Urinary bladder (tissue), 4 donors: Measurements from ENCODE around the gene MAPK9. TPM values are rescaled to one million over a fixed set of nuclear protein-coding genes. Genes with fewer than 3 reads are reported as not detected.
"Not testable (repeated sequence)": the region's sequence is repeated elsewhere in the genome, so short reads cannot be mapped to it uniquely, and the experiment has no call there.

Experiments
- DNase-seq: peaks from one replicate; pipeline ENCODE4 v3.0.0-alpha.2; 2015; ENCODE audit errors: extremely low spot score
- H3K27ac ChIP-seq: one replicate; pipeline ENCODE4 v1.5.1; 2013; ENCODE audit warnings: low read depth, mild to moderate bottlenecking, moderate library complexity
- H3K36me3 ChIP-seq: one replicate; pipeline ENCODE4 v1.6.1; 2013; ENCODE audit warnings: mild to moderate bottlenecking, moderate library complexity; ENCODE audit not compliant: insufficient read depth
- H3K4me1 ChIP-seq: one replicate; pipeline ENCODE4 v1.6.1; 2013; ENCODE audit warnings: mild to moderate bottlenecking, moderate library complexity; ENCODE audit not compliant: insufficient read depth
- H3K4me3 ChIP-seq: one replicate; pipeline ENCODE4 v1.5.1; 2013; ENCODE audit warnings: low read depth, low read length
- WGBS: extraction: QIAGEN DNeasy Blood & Tissue Kit; methylation state at CpG from one replicate; pipeline ENCODE4 v1.1.7; 2013; 5-methylcytosine and 5-hydroxymethylcytosine counted together
- polyA plus RNA-seq: library from polyadenylated mRNA; stranded (reverse); fragments of 200-250 nt; gene quantifications from one replicate; pipeline ENCODE4 v1.2.3, GENCODE V29; 2013
- total RNA-seq: library from RNA; depleted of rRNA; stranded (reverse); fragments of >200 nt; gene quantifications from one replicate; pipeline ENCODE4 v1.2.3, GENCODE V29; 2014
- donor health status: healthy with polysubstance abuse.
- donor health status: healthy.

The MAPK9 gene
- total and polyA plus RNA-seq, 2 donors, result 24.1 to 40.3 TPM

DNA sequence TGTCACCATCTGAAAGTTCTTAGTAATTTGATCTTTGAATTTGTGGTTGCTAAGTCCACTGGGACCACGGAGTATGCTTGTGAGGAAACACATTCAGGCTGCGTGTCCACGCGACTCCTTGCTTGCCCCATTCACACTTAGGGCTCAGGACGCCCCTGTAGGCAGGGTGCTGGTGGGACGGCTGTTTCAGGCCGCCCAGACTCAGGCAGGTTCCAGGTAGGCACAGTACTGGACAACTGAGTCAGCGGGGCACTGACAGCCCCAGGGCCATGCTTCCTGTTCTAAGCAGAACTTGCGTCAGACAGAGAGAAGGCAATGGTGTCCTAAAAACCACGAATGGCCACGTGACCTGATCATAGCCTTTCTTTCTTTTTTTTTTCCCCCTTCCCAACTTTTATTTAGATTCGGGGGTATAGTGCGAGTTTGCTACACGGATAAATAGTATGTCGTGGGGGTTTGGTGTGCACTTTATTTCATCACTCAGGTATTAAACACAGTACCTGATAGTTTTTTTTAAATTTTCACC is 75.2 kb downstream of the MAPK9 start:
- 92% methylated on average over 15 of the region's 15 CpGs for WGBS
- no peak for DNase-seq
- no peak overlapping the region for H3K27ac ChIP-seq
- no peaks in the 10 kb centered on the region for H3K36me3 ChIP-seq
- no peak overlapping the region for H3K4me3 ChIP-seq
- H3K4me1 ChIP-seq, result no peaks in the 10 kb centered on the region

DNA sequence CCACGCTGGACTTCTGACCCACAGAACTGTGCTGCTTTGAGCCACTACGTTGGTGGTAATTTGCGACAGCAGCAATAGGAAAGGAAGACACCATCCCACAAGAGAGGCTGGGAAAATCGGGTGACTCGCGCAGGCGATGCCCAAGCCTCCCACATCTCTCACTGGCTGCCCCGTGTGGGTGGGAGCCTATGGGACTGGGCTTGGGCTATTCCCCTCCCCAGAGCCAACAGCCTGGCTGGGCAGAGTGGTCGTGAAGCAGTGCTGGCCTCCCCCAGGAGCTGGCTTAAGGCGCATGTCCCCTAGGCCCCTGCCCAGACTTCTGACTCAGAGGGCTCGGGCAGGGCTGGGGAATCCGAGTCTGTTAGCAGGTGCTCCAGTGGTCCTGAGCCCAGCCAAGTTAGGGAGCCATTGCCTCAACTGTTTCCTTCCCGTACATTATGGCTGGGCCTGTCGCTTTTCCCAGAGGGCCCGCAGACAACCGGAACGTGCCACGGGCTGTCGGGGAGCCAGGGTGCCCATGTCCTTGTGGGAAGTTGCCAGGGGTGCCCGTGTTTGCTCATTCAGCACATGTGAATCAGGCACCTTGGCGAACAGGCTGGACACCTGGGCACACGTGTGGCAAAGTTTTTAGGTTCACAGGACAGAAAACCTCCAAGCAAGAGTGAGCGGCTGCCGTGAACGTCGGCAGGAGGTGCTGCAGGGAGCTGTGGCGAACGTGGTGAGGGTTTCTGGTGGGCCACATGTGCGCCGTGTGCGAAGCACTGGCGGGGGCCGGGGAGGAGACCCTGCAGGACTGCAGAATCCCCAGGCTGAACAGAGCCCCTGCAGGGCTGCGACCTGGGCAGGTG is 75.9 kb downstream of the MAPK9 start:
- DNase-seq, result no peak
- H3K27ac ChIP-seq, result no peak overlapping the region
- H3K4me3 ChIP-seq, result no peak overlapping the region
- 92% methylated on average over 34 of the region's 34 CpGs for WGBS
- H3K36me3 ChIP-seq, result no peaks in the 10 kb centered on the region
- no peaks in the 10 kb centered on the region for H3K4me1 ChIP-seq

DNA sequence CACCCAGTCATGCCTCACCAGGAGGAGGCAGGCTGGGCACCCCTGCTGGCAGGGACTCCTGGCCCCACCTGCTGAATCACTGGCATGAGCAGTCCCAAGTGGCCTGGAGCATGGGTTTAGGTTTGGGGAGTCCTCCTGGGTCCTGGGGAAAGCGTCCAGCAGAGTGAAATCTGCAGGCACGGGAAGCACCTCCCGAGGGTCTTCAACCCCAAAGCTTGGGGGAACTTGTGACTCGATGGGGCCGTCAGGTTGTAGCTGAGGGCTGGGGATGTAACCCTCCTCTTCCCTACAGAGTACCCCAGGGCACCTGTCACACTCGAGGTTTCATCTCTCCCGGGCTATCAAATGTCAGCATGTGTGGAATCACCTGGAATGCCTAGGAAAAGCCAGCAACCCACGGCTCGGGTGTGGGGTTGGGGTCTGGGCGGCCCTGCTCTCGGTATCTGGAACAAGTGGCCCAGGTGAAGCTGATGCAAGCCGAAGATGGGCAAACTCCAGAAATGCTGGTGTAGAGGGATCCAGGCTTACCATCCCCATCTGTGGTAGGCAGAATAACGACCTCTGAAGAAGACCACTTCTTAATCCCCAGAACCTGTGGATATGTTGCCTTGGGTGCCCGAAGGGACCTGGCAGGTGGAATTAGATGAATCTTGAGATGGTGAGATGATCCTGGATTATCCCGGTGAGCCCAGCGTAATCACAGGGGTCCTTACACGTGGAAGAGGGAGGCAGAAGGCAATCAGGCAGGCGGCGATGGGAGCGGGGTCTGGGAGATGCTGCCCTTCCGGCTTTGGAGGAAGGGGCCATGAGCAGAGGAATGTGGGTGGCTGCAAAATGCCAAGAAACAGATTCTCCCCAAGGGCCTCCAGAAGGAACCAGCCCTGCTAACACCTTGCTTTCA is 76.8 kb downstream of the MAPK9 start:
- no peak overlapping the region for H3K4me3 ChIP-seq
- H3K36me3 ChIP-seq, result no peaks in the 10 kb centered on the region
- DNase-seq, result no peak
- WGBS, result 94% methylated on average over 21 of the region's 21 CpGs
- no peaks in the 10 kb centered on the region for H3K4me1 ChIP-seq
- no peak overlapping the region for H3K27ac ChIP-seq

DNA sequence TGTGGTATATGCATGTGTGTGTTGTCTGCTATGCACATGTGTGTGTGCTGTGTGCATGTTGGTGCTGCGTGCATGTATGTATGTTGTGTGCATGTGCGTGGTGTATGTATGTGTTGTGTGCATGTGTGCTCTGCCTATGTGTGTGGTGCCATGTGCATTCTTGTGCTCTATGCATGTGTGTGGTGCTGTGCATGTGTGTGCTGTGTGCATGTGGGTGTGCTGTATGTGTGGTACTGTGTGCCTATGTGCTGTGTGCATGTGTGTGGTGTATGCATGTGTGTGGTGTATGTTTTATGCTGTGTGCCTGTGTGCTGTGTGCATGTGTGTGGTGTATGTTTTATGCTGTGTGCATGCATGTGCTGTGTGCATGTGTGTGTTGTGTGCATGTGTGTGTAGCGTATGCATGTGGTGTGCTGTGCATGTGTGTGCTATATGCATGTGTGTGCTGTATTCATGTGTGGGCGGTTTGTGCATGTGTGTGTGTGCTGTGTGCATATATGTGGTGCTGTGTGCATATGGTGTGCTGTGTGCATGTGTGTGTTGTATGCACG is 78.2 kb downstream of the MAPK9 start:
- no peak overlapping the region for H3K4me3 ChIP-seq
- H3K36me3 ChIP-seq, result no peaks in the 10 kb centered on the region
- 89% methylated on average over 5 of the region's 5 CpGs for WGBS
- no peaks in the 10 kb centered on the region for H3K4me1 ChIP-seq
- no peak overlapping the region for H3K27ac ChIP-seq
- DNase-seq, result no peak

DNA sequence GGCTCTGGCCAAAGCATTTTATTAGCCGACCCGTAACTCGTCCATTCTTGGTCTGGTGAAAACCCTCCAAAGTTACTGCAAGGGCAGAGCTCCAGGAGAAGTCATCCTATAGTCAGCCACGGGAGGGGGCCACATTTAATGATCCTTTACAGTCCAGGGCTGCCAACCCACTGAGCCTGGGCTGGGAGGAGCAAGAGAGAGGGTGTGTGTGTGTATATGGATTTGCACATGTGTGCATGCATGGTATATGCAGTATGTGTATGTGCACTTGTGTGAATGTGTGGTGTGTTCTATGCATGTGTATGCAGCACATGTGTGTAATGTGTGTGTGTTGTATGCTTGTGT is 78.7 kb downstream of the MAPK9 start:
- Histone ChIP-seq H3K4me1 (no peaks in the 10 kb centered on the region), H3K27ac (no peak overlapping the region), H3K36me3 (no peaks in the 10 kb centered on the region), H3K4me3 (no peak overlapping the region)
- 5% methylated on average over 4 of the region's 4 CpGs for WGBS
- no peak for DNase-seq

DNA sequence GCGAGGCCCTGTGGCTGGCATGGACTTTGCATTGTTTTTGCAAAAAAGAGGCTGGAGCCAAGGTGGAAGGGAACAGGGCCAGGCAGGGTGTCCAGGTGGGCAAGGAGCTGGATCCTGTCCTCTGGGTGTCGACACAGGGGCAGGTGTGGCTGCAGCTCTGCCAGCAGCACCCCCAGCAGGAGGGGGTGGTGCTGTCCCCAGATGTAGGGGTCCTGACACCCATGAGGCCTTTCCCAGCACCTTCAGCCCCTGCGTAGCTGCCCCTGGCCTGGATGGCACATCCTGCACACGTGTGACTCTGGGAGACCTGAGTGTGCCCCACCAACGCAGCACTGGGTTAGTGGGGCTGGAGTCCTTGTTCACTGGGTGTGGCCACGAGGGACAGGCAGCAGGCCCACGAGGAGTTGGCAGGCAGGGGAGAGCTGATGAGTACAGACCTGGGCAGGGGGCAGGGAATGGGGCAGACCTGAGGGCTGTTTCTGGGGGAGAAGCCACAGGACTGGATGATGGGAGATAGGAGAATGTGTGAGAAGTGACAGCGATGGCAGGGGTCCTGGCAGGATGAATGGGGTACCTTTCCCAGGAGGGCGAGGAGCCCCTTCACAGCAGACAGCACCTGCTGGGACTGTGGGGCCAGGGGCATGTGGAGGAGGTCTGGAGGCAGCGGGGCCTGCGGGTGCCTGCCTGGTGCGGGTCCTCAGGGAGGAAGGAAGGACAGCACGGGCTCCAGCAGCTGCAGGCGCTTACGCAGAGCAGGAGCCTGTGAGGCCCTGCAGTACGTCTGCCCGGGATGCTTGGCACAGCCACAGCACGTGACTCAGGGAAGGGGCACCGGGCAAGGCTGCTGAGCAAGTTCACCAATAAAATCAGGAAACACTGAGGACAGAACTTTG is 79.3 kb downstream of the MAPK9 start:
- Histone ChIP-seq H3K27ac (no peak overlapping the region), H3K4me3 (no peak overlapping the region), H3K4me1 (no peaks in the 10 kb centered on the region), H3K36me3 (no peaks in the 10 kb centered on the region)
- 36% methylated on average over 19 of the region's 19 CpGs for WGBS
- DNase-seq, result no peak

DNA sequence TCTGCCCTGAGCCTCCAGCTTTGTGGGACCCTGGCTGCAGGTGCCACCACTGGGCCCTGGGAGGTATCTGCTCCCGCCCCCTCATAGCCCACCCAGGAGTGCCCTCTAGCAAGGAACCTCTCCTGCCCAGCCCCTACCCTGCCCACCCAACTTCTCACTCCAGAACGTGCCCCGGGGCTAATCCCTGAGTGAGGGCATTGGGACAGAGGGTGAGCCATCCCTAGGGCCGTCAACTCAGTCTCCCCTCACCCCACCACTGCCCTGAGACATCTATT is 80.2 kb downstream of the MAPK9 start:
- Histone ChIP-seq H3K4me1 (no peaks in the 10 kb centered on the region), H3K36me3 (no peaks in the 10 kb centered on the region), H3K4me3 (no peak overlapping the region), H3K27ac (no peak overlapping the region)
- WGBS, result 82% methylated on average over 4 of the region's 4 CpGs
- DNase-seq, result no peak

DNA sequence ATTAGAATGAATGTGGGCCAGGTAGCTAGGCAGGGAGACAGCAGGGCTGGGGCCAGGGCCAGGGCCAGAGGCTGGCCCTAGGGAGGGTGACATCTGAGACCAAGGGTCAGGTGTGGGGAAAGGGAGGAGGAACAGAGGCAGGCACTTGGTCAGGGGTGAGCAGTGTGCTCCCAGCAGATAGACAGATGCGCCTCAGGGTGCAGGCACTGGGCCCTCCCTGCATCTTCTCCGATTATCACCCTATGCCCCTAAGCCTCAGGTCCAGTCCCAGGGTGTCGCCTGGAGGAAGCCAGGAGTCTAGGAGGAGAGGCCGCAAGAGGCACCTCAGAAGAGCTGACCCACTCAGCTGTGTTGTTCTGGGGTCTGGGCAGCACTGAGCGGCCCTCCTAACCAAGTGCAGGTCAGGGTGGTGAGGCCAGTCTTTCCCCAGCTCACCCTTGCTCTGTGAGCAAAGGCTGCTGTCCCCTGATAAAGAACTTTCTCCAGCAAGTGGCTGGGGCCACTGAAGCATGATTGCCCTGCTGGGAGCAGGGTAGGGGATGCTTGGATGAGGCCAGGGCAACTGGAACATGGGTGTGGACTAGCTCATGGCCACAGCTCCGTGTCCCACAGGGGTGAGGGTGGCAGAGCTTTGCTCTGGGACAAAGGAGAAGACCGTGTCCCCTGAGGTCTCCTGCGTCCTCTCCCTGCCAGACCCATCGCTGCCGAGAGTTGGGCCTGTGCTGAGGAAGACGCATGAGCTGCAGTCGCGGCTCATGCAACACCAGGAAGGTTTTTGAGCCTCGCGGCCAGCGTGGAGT is 80.7 kb downstream of the MAPK9 start:
- 91% methylated on average over 16 of the region's 16 CpGs for WGBS
- no peak for DNase-seq
- Histone ChIP-seq H3K27ac (no peak overlapping the region), H3K36me3 (no peaks in the 10 kb centered on the region), H3K4me1 (no peaks in the 10 kb centered on the region), H3K4me3 (no peak overlapping the region)

DNA sequence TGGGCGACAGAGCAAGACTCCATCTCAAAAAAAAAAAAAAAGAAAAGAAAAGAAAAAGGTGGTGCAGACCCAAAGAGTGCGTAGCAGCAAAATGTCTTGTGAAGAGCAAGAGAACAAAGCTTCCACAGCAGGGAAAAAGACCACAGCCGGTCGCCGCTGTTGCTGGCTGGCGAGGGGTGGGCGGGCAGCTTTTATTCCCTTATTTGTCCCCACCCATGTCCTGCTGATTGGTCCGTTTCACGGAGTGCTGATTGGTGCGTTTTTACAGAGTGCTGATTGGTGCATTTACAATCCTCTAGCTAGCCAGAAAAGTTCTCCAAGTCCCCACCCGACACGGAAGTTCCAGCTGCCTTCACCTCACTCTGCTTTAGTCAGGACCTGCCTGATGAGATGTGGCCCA is 81.8 kb downstream of the MAPK9 start:
- DNase-seq, H3K4me3 ChIP-seq, H3K27ac ChIP-seq, H3K36me3 ChIP-seq, H3K4me1 ChIP-seq: not testable (repeated sequence)
- 90% methylated on average over 12 of the region's 12 CpGs for WGBS

DNA sequence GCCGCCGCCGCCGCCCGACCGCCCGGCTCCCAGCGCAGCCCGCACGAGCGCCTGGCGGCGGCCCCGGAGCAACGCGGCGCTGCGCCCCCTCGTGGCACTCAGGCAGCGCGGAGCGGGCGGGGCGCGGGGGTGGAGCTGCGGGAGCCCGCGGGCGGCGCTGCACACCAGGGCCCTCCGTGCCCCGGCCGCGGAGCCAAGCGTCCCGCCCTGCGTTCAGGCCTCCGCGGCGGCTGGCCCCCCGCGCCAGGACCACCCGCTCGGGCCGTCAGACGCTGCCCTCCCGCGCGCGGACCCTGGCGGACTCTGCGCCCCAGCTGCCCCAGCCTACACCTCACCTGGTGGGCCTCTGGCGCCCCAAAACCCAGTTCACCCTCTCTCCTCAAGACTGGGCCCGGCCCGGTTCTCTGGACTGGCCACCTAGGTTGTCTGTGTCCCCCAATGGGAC is 82.7 kb downstream of the MAPK9 start, which contains the start of gene RASGEF1C:
TSS of gene RASGEF1C (minus strand) at position 75 of the 445 bp plus-strand sequence. CDS start 71,159 bp downstream, outside the sequence.
- 5% methylated on average over 54 of the region's 55 CpGs for WGBS
- H3K36me3 ChIP-seq, result no peaks in the 10 kb centered on the region
- H3K27ac ChIP-seq, result no peak within 1 kb of the TSS
- DNase-seq, result no peak
- H3K4me3 ChIP-seq, result peak within 1 kb of the TSS; percentile 53
- no peaks in the 10 kb centered on the region for H3K4me1 ChIP-seq

DNA sequence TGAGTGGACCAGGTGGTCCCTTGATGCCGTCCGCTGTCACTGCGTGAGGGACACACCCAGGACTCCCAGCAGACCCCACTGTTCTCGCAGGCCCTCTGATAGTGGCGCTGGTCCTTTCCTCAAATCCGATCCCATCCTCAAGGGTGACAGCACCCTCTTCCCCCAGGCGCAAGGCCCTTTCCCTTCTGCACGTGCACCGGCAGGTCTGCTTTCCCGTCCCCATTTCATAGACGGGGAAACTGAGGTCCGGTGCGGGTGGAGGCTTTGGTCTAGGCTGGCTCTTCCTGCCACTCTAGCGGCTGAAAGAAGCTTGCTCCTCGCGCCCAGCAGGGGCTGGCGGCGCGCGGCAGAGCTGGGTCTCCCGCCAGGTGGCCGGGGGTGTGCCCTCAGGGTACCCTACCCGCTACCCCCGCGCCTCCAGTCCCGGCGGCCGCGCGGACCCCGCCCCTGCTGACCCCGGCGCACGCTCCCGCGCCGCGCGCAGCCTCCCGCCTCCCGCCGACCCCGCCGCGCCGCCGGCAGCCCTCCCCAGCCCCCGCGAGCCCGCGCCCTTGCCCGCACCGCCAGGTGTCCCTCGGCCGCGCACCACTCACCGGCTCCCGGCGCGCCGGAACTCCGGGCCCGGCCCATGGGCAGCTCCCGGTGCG is 83.3 kb downstream of the MAPK9 start:
- Histone ChIP-seq H3K4me1 (no peaks in the 10 kb centered on the region), H3K36me3 (no peaks in the 10 kb centered on the region), H3K27ac (no peak overlapping the region), H3K4me3 (peak overlapping the region; percentile 53)
- no peak for DNase-seq
- WGBS, result 2% methylated on average over 65 of the region's 65 CpGs

DNA sequence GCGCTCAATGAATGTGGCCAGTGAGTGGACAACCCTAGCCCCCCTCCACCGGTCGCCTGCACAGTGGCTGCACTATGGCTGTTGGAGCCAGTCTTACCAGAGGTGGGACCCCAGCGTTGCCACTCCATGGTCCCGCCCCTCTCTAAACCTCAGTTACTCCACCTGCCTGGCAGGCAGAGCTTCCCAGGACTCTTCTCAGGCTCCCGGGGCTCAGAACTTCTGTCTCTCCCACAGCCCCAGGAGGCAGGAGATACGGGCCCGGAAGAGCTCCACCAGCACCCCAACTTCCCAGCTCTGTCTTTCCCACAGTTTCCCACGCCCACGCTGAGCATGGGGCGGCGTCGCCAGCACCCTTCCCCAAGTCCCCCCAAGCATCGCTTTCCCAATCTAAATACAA is 83.8 kb downstream of the MAPK9 start:
- whole genome bisulfite sequencing, result 31% methylated on average over 14 of the region's 14 CpGs
- H3K27ac ChIP-seq, result no peak overlapping the region
- no peaks in the 10 kb centered on the region for H3K4me1 ChIP-seq
- H3K36me3 ChIP-seq, result no peaks in the 10 kb centered on the region
- peak overlapping the region; percentile 53 for H3K4me3 ChIP-seq
- DNase-seq, result no peak
